Caco-2 (cell line): Measurements from ENCODE around the gene SLC19A3. TPM values are rescaled to one million over a fixed set of nuclear protein-coding genes. Genes with fewer than 3 reads are reported as not detected.

Source experiments
- BruUV-seq: library from RNA; stranded (reverse); fragments of 400-500 nt; replicated peaks from 2 replicates; lab custom pipeline; 2021; lab: Mats Ljungman, UMichigan
- CTCF ChIA-PET: fragments of 300-600 bp; sonication (Branson Sonifier 250); formaldehyde crosslinking; loops from one replicate; lab custom pipeline; 2022; ENCODE audit warnings: antibody characterized with exemption; lab: Charles Lee
- POLR2A ChIA-PET: fragments of 300-600 bp; sonication (Branson Sonifier 250); formaldehyde crosslinking; loops from one replicate; lab custom pipeline; 2022; ENCODE audit warnings: antibody characterized with exemption; lab: Charles Lee
- DNase-seq, 2 experiments: peaks; one replicate each; pipeline versions ENCODE4 v3.0.0 to v3.0.0-alpha.2; 2020 to 2022
- H3K27me3 ChIP-seq: replicated peaks from 2 replicates; pipeline ENCODE4 v1.6.0; 2011; ENCODE audit warnings: low read length; ENCODE audit not compliant: control insufficient read depth, insufficient read depth
- H3K36me3 ChIP-seq: 2 replicates; pipeline ENCODE4 v1.5.1; 2011; ENCODE audit warnings: low read length; ENCODE audit not compliant: control insufficient read depth, insufficient read depth
- H3K4me1 ChIP-seq: fragments of 250-450 bp; sonication (Bioruptor Pico); 2 replicates; pipeline ENCODE4 v1.5.1; 2020; ENCODE audit warnings: mild to moderate bottlenecking
- H3K4me3 ChIP-seq: 2 replicates; pipeline ENCODE4 v1.5.1; 2011; ENCODE audit warnings: low read depth, mild to moderate bottlenecking, control low read depth, low read length
- H3K9me3 ChIP-seq: fragments of 250-450 bp; sonication (Bioruptor Pico); 2 replicates; pipeline ENCODE4 v1.5.1; 2020; ENCODE audit warnings: mild to moderate bottlenecking, moderate library complexity
- H3K27ac Mint-ChIP-seq: one replicate; pipeline ENCODE4 v1.8.0; 2022; ENCODE audit warnings: mixed read lengths; ENCODE audit not compliant: unreplicated experiment
- H3K27me3 Mint-ChIP-seq: one replicate; pipeline ENCODE4 v1.8.0; 2022; ENCODE audit warnings: mixed read lengths; ENCODE audit not compliant: insufficient read depth, unreplicated experiment
- H3K36me3 Mint-ChIP-seq: one replicate; pipeline ENCODE4 v1.8.0; 2022; ENCODE audit warnings: mild to moderate bottlenecking, mixed read lengths; ENCODE audit not compliant: insufficient read depth, unreplicated experiment
- H3K4me1 Mint-ChIP-seq: one replicate; pipeline ENCODE4 v1.8.0; 2022; ENCODE audit warnings: low read depth, mixed read lengths; ENCODE audit not compliant: unreplicated experiment
- H3K4me3 Mint-ChIP-seq: one replicate; pipeline ENCODE4 v1.8.0; 2022; ENCODE audit warnings: mild to moderate bottlenecking, moderate library complexity, mixed read lengths; ENCODE audit not compliant: unreplicated experiment
- H3K9me3 Mint-ChIP-seq: one replicate; pipeline ENCODE4 v1.8.0; 2022; ENCODE audit warnings: mixed read lengths; ENCODE audit not compliant: unreplicated experiment
- CTCF ChIP-seq, 2 experiments: fragments of 200-600 bp in 1 of 2; IDR thresholded peaks; 1 replicate in 1 of 2; 2 replicates in 1 of 2; pipeline versions ENCODE4 v1.5.1 to v1.8.0; 2011 to 2022; ENCODE audit warnings: antibody characterized with exemption in 1 of 2, control low read depth in 1 of 2, inconsistent platforms in 1 of 2, low read depth in 1 of 2, low read length in 1 of 2, mild to moderate bottlenecking in 1 of 2, moderate library complexity in 1 of 2; ENCODE audit not compliant: insufficient read depth in 1 of 2, severe bottlenecking in 1 of 2, unreplicated experiment in 1 of 2
- intact Hi-C: fragments of 100-400 bp; cut with micrococcal nuclease; formaldehyde crosslinking; loops from one replicate; pipeline ENCODE4 v1.10.0; 2022; ENCODE audit not compliant: unreplicated experiment
- total RNA-seq: library from RNA; stranded (reverse); gene quantifications from 2 replicates; pipeline ENCODE4 v1.2.3, GENCODE V29; 2022

Gene SLC19A3
- total RNA-seq, 1 experiment from 2014 or later = 98.5 TPM

DNA sequence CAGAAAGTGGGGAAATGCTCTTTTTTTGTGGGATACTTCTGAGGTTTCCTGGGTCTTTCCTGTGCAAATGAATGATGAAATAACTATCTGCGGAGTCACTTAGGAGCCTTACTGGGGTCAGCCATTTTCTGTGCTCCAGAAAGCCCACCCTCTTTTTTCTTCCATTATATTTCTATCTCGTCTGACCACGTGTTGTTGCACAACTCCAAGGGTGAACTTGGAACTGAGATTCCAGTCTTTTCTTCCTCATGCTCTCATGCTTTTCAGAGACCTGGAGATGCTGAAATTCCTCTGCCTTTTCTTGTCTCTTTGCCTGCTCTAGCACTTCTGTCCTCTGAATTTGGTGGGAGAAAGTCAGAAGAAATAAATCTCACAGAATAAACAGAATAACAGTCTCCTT, 56.0 kb downstream of the SLC19A3 start:
- no TSS peak for BruUV-seq

DNA sequence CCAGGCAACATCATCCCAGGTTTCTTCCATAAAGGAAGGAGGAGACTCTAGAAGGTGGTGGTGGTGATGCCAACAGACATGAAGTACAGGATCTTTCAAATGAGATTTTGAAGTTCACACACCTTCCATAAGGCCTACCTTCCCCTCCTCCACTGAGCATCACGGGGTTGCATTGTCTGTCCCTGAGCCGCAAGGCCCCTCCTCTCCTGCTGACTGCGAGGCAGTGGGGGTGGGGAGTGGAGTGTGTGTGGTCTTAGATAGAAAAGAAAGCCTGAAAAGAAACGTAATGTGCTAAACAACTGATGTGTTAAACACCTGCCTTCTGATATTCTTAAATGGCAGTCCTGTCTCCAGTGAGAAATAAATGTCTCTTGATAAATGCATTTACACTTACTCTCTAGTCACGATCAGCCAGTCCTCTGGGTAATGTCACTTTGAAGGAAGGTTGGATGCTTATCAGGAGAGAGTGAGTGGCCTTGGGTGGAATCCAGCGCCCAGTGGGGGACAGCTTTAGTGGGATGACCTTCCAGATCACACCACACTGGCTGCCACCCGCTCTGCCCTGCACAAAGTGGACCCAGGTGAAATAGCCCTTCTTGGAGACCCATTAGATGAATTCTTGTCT, 56.7 kb downstream of the SLC19A3 start:
- Mint-ChIP-seq H3K36me3 (no peaks in the 10 kb centered on the region), H3K27me3 (no peaks in the 10 kb centered on the region), H3K9me3 (no peaks in the 10 kb centered on the region), H3K4me1 (peaks cover 7% of the 10 kb centered on the region), H3K4me3 (no peak overlapping the region), H3K27ac (no peak overlapping the region)
- intact Hi-C loops = no loop called here
- no peaks in the 10 kb centered on the region for H3K9me3 ChIP-seq
- TF ChIP-seq CTCF (IDR thresholded peaks at IDR 0.05; ENCODE audit: insufficient read depth in 1 of 2, low read depth in 1 of 2, low read length in 1 of 2, severe bottlenecking in 1 of 2, unreplicated experiment in 1 of 2) = no peak
- H3K4me3 ChIP-seq = no peak overlapping the region
- POLR2A ChIA-PET = no interaction called here
- H3K4me1 ChIP-seq = no peaks in the 10 kb centered on the region
- no peak for DNase-seq
- H3K27me3 ChIP-seq = no peaks in the 10 kb centered on the region
- no peaks in the 10 kb centered on the region for H3K36me3 ChIP-seq
- CTCF ChIA-PET = no interaction called here
- BruUV-seq = no TSS peak

More for the DNA sequence above, 56.0 kb downstream of the SLC19A3 start:
- H3K4me3 Mint-ChIP-seq = no peak overlapping the region
- no peaks in the 10 kb centered on the region for H3K27me3 Mint-ChIP-seq
- Histone ChIP-seq H3K9me3 (no peaks in the 10 kb centered on the region), H3K27me3 (no peaks in the 10 kb centered on the region), H3K36me3 (no peaks in the 10 kb centered on the region), H3K4me1 (no peaks in the 10 kb centered on the region), H3K4me3 (no peak overlapping the region)
- H3K36me3 Mint-ChIP-seq = no peaks in the 10 kb centered on the region
- ChIA-PET CTCF (no interaction called here), POLR2A (no interaction called here)
- peaks cover 7% of the 10 kb centered on the region for H3K4me1 Mint-ChIP-seq
- no peak overlapping the region for H3K27ac Mint-ChIP-seq
- DNase-seq = no peak
- TF ChIP-seq CTCF (IDR thresholded peaks at IDR 0.05; ENCODE audit: insufficient read depth in 1 of 2, low read depth in 1 of 2, low read length in 1 of 2, severe bottlenecking in 1 of 2, unreplicated experiment in 1 of 2) = no peak
- intact Hi-C loops = no loop called here
- no peaks in the 10 kb centered on the region for H3K9me3 Mint-ChIP-seq

GRCh38 chr2:227657199-227657845, 60.5 kb downstream of the SLC19A3 start:
- TF ChIP-seq CTCF (IDR thresholded peaks at IDR 0.05; ENCODE audit: insufficient read depth in 1 of 2, low read depth in 1 of 2, low read length in 1 of 2, severe bottlenecking in 1 of 2, unreplicated experiment in 1 of 2) = no peak
- Mint-ChIP-seq H3K4me1 (peaks cover 19% of the 10 kb centered on the region), H3K27ac (no peak overlapping the region), H3K9me3 (peaks cover 9% of the 10 kb centered on the region), H3K36me3 (peaks cover 10% of the 10 kb centered on the region), H3K27me3 (no peaks in the 10 kb centered on the region), H3K4me3 (no peak overlapping the region)
- Histone ChIP-seq H3K9me3 (no peaks in the 10 kb centered on the region), H3K36me3 (no peaks in the 10 kb centered on the region), H3K27me3 (no peaks in the 10 kb centered on the region), H3K4me3 (no peak overlapping the region), H3K4me1 (peaks cover 11% of the 10 kb centered on the region)
- intact Hi-C loops = loop anchor here (5.0 kb wide), 3 partner anchors 45 to 250 kb away; no protein-coding TSS in a partner anchor
- CTCF ChIA-PET = interaction anchor here (0.7 to 2.8 kb wide), 5 partner anchors 13 to 136 kb away, joined by 3 to 48 read pairs (median 8); no protein-coding TSS in a partner anchor
- DNase-seq = no peak
- POLR2A ChIA-PET = interaction anchor here (0.7 kb wide), 1 partner anchor 13 kb away, joined by 3 read pairs; no protein-coding TSS in a partner anchor
- BruUV-seq = no TSS peak
